Dermis microvascular lymphatic vessel endothelial cell (primary cell): ENCODE measurements around the gene CEMIP. TPM values are rescaled to one million over a fixed set of nuclear protein-coding genes. Genes with fewer than 3 reads are reported as not detected.

ENCODE experiments used
- DNase-seq, 2 donors: peaks; one replicate each; pipeline versions ENCODE4 v3.0.0 to v3.0.0-alpha.2; 2010; ENCODE audit warnings: low read depth in 2 of 2
- total RNA-seq: library from RNA; depleted of rRNA; stranded (reverse); fragments of >200 nt; gene quantifications from 2 replicates; pipeline ENCODE4 v1.2.1, GENCODE V29; 2014

CEMIP gene
- total RNA-seq, 1 donor from 2014 or later, result 0.26 TPM

- no peak for DNase-seq
These were observed 144.5 kb downstream of the CEMIP start for GRCh38 chr15:80923668-80924067.

DNA sequence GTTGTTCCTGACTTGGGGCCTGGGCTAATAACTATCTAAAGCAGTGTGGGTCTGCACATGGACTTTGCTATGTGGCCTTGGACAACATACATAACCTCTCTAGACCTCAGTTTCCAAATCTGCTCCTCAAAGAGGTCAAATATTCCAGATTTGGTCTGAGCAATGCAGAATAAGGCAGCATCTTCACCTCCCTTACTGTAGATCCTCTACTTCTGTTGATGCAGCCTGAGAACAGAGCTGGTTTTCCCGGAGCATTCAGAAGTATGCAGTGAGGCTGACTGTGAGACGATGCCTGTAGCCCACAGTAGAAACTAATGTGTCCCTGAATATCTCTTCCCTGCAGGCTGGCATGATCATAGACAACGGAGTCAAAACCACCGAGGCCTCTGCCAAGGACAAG is 145.1 kb downstream of the CEMIP start:
- no peak for DNase-seq

- peak in 1 of 2 donors; percentile 13 for DNase-seq
These were observed 146.5 kb downstream of the CEMIP start for GRCh38 chr15:80925597-80926059.

- no peak for DNase-seq
These were observed 147.0 kb downstream of the CEMIP start for GRCh38 chr15:80926126-80926525.

DNA sequence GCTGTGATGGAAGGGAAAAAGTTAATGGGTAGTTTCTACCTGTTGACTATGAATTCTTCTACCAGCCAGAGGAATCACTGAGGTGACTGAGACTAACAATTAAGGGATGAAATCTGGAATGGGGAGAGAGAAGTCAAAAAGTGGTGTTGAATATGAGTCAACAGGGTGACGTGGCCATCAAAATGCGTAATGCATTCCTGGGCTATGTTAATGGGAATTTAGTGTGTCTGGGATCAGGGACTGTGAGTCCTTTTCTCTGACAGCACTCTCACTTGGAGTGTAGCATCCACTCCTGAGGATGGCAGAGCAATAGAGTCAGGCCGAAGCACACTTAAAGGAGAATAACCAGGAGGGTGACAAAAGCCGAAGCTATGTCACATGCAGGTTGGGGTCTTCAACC is 150.1 kb downstream of the CEMIP start:
- no peak for DNase-seq

- no peak for DNase-seq
These were observed 150.5 kb downstream of the CEMIP start for GRCh38 chr15:80929689-80930088.

- no peak for DNase-seq
These were observed 152.0 kb downstream of the CEMIP start for GRCh38 chr15:80931191-80931590.

DNA sequence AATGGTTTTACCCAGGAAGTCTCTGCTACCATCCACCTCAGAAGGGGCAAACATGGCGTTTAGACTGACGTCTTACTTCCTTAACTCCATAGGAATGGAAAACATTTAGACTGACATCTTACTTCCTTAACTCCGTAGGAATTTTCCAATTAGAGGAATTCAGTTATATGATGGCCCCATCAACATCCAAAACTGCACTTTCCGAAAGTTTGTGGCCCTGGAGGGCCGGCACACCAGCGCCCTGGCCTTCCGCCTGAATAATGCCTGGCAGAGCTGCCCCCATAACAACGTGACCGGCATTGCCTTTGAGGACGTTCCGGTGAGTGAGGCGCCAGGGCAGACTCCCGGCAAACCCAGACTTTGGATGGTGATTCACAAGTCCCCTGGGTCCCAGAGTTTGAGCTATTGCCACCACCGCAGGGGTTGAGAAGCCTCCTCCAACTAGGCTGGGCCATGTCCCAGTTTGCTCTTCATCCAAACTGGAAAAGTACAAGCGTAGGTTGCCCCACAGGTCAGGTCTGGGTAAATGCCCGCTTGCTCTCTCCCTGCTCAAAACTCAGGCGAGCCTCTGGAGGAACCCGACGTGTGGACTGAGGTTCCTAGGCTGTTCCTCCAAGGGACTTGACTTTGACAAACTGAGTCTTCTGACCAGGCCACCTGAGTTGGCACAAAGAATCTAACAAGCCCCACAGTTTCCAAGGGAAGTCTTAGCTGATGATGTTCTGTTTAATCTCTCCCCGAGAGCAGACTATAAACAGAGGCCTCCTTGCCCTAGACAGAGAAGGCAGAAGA is 152.7 kb downstream of the CEMIP start:
- DNase-seq, result no peak

DNA sequence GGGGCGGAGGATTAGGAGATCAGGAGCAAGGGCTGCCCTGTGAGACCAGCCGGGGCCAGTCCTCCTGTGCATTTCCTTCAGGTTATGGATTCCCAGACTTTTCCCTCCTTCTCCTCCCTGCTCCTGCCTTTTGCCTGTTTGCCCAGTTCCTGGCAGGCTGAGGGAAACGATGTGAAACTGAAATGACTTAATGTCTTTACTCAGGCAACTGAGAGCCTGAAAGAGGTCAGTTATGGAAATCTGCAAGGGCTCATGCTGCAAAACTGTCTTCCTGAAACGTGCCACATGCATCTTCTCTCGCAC is 153.3 kb downstream of the CEMIP start:
- no peak for DNase-seq

- no peak for DNase-seq
These were observed 153.8 kb downstream of the CEMIP start for GRCh38 chr15:80932989-80933388.

GRCh38 chr15:80934761-80935221 is 155.6 kb downstream of the CEMIP start:
- DNase-seq, result peak in 1 of 2 donors; percentile 46

GRCh38 chr15:80936288-80937078 is 157.3 kb downstream of the CEMIP start:
- DNase-seq, result no peak

- DNase-seq, result no peak
These were observed 158.5 kb downstream of the CEMIP start for GRCh38 chr15:80937718-80938117.

GRCh38 chr15:80939216-80939615 is 160.0 kb downstream of the CEMIP start:
- no peak for DNase-seq

GRCh38 chr15:80940331-80940730 is 161.2 kb downstream of the CEMIP start:
- no peak for DNase-seq

DNA sequence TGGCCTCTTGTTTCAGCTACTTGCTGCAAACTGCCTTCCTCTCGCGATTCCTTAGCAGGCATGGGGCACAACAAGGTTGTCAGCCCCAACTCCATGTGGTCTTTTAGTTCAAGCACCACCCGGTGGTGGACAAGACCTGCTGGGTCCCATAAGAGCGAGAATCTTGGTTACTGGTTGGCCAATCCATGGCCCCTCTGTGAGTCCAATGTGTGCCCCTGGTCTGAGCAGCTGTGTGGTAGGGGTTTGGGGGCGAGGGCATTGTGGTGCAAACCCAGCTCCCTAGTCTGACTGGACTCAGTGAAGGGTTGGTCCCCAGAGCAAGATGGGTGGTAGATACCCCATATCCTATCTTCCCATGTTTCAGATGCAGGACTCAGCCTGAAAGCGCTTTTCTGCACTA is 161.7 kb downstream of the CEMIP start:
- no peak for DNase-seq

DNA sequence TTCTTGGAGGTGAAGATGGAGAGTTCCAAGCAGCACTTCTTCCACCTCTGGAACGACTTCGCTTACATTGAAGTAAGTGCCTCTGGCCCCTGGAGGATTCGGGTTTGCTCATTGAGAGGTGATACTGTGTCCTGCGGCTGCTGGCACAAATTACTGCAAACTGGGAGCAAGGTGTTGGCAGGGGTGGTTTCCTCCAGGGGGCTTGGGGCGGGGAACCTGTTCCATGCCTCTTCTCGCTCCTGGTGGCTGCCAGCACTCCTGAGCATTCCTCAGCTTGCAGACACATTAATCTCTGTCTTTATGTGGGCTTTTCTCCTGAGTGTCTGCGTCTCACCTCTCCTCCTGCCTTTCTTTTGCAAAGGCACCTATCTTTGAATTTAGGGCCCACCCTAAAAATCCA is 163.1 kb downstream of the CEMIP start:
- DNase-seq, result no peak

DNA sequence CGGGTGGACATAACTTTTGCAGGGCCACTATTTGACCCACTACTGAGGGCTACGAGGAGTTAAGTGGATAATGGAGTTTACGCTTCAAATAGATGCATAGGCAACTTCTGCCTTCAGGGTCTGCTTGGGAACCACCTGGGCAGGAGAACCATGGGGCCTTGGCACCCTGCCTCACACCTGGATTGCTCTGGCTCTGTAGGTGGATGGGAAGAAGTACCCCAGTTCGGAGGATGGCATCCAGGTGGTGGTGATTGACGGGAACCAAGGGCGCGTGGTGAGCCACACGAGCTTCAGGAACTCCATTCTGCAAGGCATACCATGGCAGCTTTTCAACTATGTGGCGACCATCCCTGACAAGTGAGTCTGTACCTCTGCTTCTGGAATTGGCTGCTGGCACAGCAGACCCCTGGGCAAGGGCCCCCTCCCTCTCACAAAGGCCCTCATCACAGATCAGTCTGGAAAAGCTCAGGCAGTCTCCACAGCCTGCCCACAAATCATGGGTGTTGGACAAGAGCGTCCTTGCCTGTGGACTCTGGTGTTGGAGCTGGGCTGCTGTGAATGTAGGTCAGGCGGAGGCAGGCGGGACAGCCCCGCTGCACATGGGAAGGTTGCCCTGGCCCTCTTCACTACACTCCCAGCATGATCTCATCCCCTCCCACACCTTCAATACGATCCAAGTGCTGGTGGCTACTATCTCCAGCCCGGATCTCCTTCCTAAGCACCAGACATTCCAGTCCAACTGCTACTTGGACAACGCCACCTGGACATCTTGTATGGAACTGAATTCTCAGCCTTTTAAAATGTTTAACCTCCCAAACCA is 163.8 kb downstream of the CEMIP start:
- no peak for DNase-seq

DNA sequence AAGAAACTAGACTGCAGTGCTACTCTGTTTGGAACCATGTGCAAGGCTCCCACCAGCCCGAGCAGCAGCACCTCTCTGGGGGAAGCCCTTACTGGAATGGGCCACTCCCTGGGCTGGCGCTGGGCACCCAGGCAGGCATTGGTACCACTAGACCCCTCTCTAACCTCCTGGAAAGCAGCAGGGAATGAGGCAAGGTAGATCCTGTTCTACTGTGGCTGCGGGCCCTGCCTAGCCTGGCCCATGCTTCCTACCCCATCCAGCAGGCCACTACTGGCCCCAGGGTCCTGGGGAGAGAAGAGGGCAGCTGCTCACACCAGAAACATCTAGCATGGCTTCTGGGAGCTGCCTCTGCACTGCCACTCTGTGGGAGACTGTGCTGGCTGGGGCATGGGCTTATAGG is 165.6 kb downstream of the CEMIP start:
- DNase-seq, result no peak

DNA sequence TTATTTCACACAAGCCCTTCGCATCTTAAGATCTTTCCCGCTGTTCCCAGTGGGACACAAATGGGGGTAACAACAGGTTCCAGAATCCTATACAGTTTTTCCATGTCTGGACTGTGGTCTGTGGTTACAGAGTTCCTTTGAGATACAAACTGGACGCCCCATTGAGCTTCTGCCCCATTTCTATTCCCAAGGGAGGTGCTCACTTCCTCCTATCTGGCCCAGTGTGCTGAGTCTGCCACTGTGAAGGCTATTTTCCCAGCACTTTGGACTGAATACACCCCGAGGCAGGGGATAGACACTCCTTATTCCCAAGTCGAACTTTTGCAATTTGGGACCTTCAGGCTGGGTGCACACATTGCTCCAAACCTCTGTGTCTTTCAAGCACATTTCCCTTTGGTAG is 166.4 kb downstream of the CEMIP start:
- no peak for DNase-seq

DNA sequence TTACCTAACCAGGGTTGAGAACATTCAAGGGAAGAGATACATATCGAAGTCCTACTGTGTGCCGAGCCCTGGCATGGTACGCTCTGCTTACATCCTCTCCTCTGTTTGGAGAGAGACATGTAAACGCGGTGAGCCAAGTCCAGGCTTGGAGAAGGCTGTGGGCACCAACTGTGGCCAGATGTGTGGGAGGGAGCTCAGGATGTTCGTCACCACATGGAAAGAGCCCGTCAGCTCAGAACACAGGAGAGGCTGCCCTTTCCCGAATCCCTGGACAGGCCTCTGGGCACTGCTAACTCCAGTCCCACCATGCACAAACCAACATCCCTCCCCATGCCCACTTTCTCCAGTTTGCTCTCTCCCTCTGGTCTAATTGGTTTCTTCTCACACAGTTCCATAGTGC is 167.4 kb downstream of the CEMIP start:
- DNase-seq, result no peak
